Activated CD8-positive, alpha-beta memory T cell treated with anti-CD3 and anti-CD28 coated beads, Interleukin-2, amount 10 ng/mL, durations not matched to agents 7 days and 5 days (primary cell): ENCODE measurements around the gene SALL1. TPM values are rescaled to one million over a fixed set of nuclear protein-coding genes. Genes with fewer than 3 reads are reported as not detected.

ENCODE experiments used
- ATAC-seq: fragments of 150-1000 bp; cut with Tn5 transposase; one replicate; pipeline ENCODE4 v1.10.0; 2021; ENCODE audit warnings: moderate library complexity
- CTCF ChIA-PET: fragments of 350-600 bp; sonication (Branson Sonifier 250); formaldehyde crosslinking; loops from one replicate; lab custom pipeline; 2021; ENCODE audit warnings: antibody characterized with exemption; lab: Charles Lee
- DNase-seq: peaks from one replicate; pipeline ENCODE4 v3.0.0-alpha.2; 2020
- H3K27ac Mint-ChIP-seq: one replicate; pipeline ENCODE4 v1.8.0; 2021; ENCODE audit warnings: mild to moderate bottlenecking, mixed read lengths
- H3K27me3 Mint-ChIP-seq: one replicate; pipeline ENCODE4 v1.8.0; 2021; ENCODE audit warnings: mixed read lengths
- H3K36me3 Mint-ChIP-seq: one replicate; pipeline ENCODE4 v1.8.0; 2021; ENCODE audit warnings: mild to moderate bottlenecking, mixed read lengths
- H3K4me1 Mint-ChIP-seq: one replicate; pipeline ENCODE4 v1.8.0; 2021; ENCODE audit warnings: mixed read lengths
- H3K4me3 Mint-ChIP-seq: one replicate; pipeline ENCODE4 v1.8.0; 2021; ENCODE audit warnings: mild to moderate bottlenecking, moderate library complexity, mixed read lengths
- H3K9me3 Mint-ChIP-seq: one replicate; pipeline ENCODE4 v1.8.0; 2022; ENCODE audit warnings: low read depth, mixed read lengths
- total RNA-seq, 2 experiments: library from RNA; stranded (reverse); gene quantifications; one replicate each; pipeline ENCODE4 v1.2.3, GENCODE V29; 2021

SALL1 gene
- total RNA-seq, 2 experiments from 2014 or later, result not detected

- Mint-ChIP-seq H3K4me1 (no peaks in the 10 kb centered on the region), H3K9me3 (peaks cover 3% of the 10 kb centered on the region), H3K4me3 (peak overlapping the region; percentile 21), H3K27me3 (peaks cover 84% of the 10 kb centered on the region), H3K27ac (peak overlapping the region; percentile 70), H3K36me3 (peaks cover 11% of the 10 kb centered on the region)
- DNase-seq, result no peak
- CTCF ChIA-PET, result no interaction called here
- no peak for ATAC-seq
These were observed 1.9 kb upstream of the SALL1 start for GRCh38 chr16:51152691-51153576.

- no peak overlapping the region for H3K4me3 Mint-ChIP-seq
- peaks cover 82% of the 10 kb centered on the region for H3K27me3 Mint-ChIP-seq
- no peak for DNase-seq
- CTCF ChIA-PET, result no interaction called here
- peaks cover 3% of the 10 kb centered on the region for H3K9me3 Mint-ChIP-seq
- H3K36me3 Mint-ChIP-seq, result peaks cover 11% of the 10 kb centered on the region
- ATAC-seq, result no peak
- H3K4me1 Mint-ChIP-seq, result no peaks in the 10 kb centered on the region
- H3K27ac Mint-ChIP-seq, result no peak overlapping the region
These were observed 1.0 kb upstream of the SALL1 start for GRCh38 chr16:51151961-51152663.

GRCh38 chr16:51151435-51151960 lies 428 bp upstream of the SALL1 start:
- CTCF ChIA-PET, result no interaction called here
- Mint-ChIP-seq H3K4me1 (no peaks in the 10 kb centered on the region), H3K27ac (no peak overlapping the region), H3K36me3 (peaks cover 11% of the 10 kb centered on the region), H3K4me3 (no peak overlapping the region), H3K9me3 (peaks cover 3% of the 10 kb centered on the region), H3K27me3 (peaks cover 79% of the 10 kb centered on the region)
- DNase-seq (no peak), ATAC-seq (no peak)

- Mint-ChIP-seq H3K4me3 (no peak overlapping the region), H3K27me3 (peaks cover 78% of the 10 kb centered on the region), H3K4me1 (no peaks in the 10 kb centered on the region), H3K9me3 (peaks cover 3% of the 10 kb centered on the region), H3K27ac (peak overlapping the region; percentile 31), H3K36me3 (peaks cover 11% of the 10 kb centered on the region)
- CTCF ChIA-PET, result no interaction called here
- no peak for DNase-seq
- ATAC-seq, result no peak
These were observed 744 bp downstream of the SALL1 start for GRCh38 chr16:51150165-51150887.

GRCh38 chr16:51149721-51150164 lies 1.3 kb downstream of the SALL1 start:
- peaks cover 78% of the 10 kb centered on the region for H3K27me3 Mint-ChIP-seq
- peaks cover 3% of the 10 kb centered on the region for H3K9me3 Mint-ChIP-seq
- DNase-seq (no peak), ATAC-seq (no peak)
- H3K36me3 Mint-ChIP-seq, result peaks cover 11% of the 10 kb centered on the region
- CTCF ChIA-PET, result no interaction called here
- no peaks in the 10 kb centered on the region for H3K4me1 Mint-ChIP-seq
- H3K4me3 Mint-ChIP-seq, result no peak overlapping the region
- peak overlapping the region; percentile 31 for H3K27ac Mint-ChIP-seq

GRCh38 chr16:51149251-51149661 lies 1.8 kb downstream of the SALL1 start:
- peaks cover 10% of the 10 kb centered on the region for H3K36me3 Mint-ChIP-seq
- H3K9me3 Mint-ChIP-seq, result peaks cover 3% of the 10 kb centered on the region
- no peak for DNase-seq
- no peak overlapping the region for H3K27ac Mint-ChIP-seq
- H3K4me1 Mint-ChIP-seq, result no peaks in the 10 kb centered on the region
- H3K27me3 Mint-ChIP-seq, result peaks cover 74% of the 10 kb centered on the region
- H3K4me3 Mint-ChIP-seq, result no peak overlapping the region
- ATAC-seq, result no peak
- CTCF ChIA-PET, result no interaction called here

- ATAC-seq (no peak), DNase-seq (no peak)
- Mint-ChIP-seq H3K36me3 (peaks cover 7% of the 10 kb centered on the region), H3K27ac (no peak overlapping the region), H3K27me3 (peaks cover 69% of the 10 kb centered on the region), H3K4me3 (no peak overlapping the region), H3K9me3 (peaks cover 3% of the 10 kb centered on the region), H3K4me1 (no peaks in the 10 kb centered on the region)
- CTCF ChIA-PET, result no interaction called here
These were observed 2.3 kb downstream of the SALL1 start for GRCh38 chr16:51148678-51149228.

- DNase-seq (no peak), ATAC-seq (no peak)
- Mint-ChIP-seq H3K9me3 (no peaks in the 10 kb centered on the region), H3K4me3 (no peak overlapping the region), H3K36me3 (peaks cover under 1% of the 10 kb centered on the region), H3K27me3 (peaks cover 61% of the 10 kb centered on the region), H3K27ac (no peak overlapping the region), H3K4me1 (no peaks in the 10 kb centered on the region)
- CTCF ChIA-PET, result no interaction called here
These were observed 3.0 kb downstream of the SALL1 start for GRCh38 chr16:51147776-51148677.

- DNase-seq, result no peak
- peaks cover 56% of the 10 kb centered on the region for H3K27me3 Mint-ChIP-seq
- H3K4me3 Mint-ChIP-seq, result no peak overlapping the region
- ATAC-seq, result no peak
- H3K4me1 Mint-ChIP-seq, result no peaks in the 10 kb centered on the region
- H3K27ac Mint-ChIP-seq, result no peak overlapping the region
- CTCF ChIA-PET, result no interaction called here
- H3K9me3 Mint-ChIP-seq, result no peaks in the 10 kb centered on the region
- no peaks in the 10 kb centered on the region for H3K36me3 Mint-ChIP-seq
These were observed 4.7 kb downstream of the SALL1 start for GRCh38 chr16:51146256-51146924.

GRCh38 chr16:51144203-51144602 lies 6.9 kb downstream of the SALL1 start:
- ATAC-seq (no peak), DNase-seq (no peak)
- CTCF ChIA-PET, result no interaction called here
- H3K27me3 Mint-ChIP-seq, result peaks cover 37% of the 10 kb centered on the region
- no peaks in the 10 kb centered on the region for H3K36me3 Mint-ChIP-seq
- H3K27ac Mint-ChIP-seq, result no peak overlapping the region
- H3K4me3 Mint-ChIP-seq, result no peak overlapping the region
- no peaks in the 10 kb centered on the region for H3K9me3 Mint-ChIP-seq
- no peaks in the 10 kb centered on the region for H3K4me1 Mint-ChIP-seq

- no peak overlapping the region for H3K27ac Mint-ChIP-seq
- peaks cover 29% of the 10 kb centered on the region for H3K27me3 Mint-ChIP-seq
- ATAC-seq, result no peak
- H3K36me3 Mint-ChIP-seq, result no peaks in the 10 kb centered on the region
- DNase-seq, result no peak
- H3K9me3 Mint-ChIP-seq, result no peaks in the 10 kb centered on the region
- CTCF ChIA-PET, result no interaction called here
- H3K4me1 Mint-ChIP-seq, result no peaks in the 10 kb centered on the region
- H3K4me3 Mint-ChIP-seq, result no peak overlapping the region
These were observed 7.7 kb downstream of the SALL1 start for GRCh38 chr16:51143196-51143977.
